GM12865 (cell line): ENCODE measurements around the gene NCMAP.

Experiments used
- DNase-seq: peaks from one replicate; pipeline ENCODE4 v3.0.0; 2010; ENCODE audit warnings: low read depth
- H3K4me3 ChIP-seq: 2 replicates; pipeline ENCODE4 v1.5.1; 2011; ENCODE audit warnings: mild to moderate bottlenecking, low read depth, low read length, control low read depth
- CTCF ChIP-seq: IDR thresholded peaks from 2 replicates; pipeline ENCODE4 v1.5.1; 2011; ENCODE audit warnings: low read length, control low read depth, low read depth, inconsistent platforms; ENCODE audit not compliant: insufficient read depth; ENCODE audit errors: missing control alignments

NCMAP gene

GRCh38 chr1:24553931-24554330 is 2.0 kb upstream of the NCMAP start:
- TF ChIP-seq CTCF: no peak
- no peak overlapping the region for H3K4me3 ChIP-seq
- DNase-seq: no peak

GRCh38 chr1:24554714-24555113 is 1.2 kb upstream of the NCMAP start:
- H3K4me3 ChIP-seq: no peak overlapping the region
- no peak for DNase-seq
- TF ChIP-seq CTCF: no peak

DNA sequence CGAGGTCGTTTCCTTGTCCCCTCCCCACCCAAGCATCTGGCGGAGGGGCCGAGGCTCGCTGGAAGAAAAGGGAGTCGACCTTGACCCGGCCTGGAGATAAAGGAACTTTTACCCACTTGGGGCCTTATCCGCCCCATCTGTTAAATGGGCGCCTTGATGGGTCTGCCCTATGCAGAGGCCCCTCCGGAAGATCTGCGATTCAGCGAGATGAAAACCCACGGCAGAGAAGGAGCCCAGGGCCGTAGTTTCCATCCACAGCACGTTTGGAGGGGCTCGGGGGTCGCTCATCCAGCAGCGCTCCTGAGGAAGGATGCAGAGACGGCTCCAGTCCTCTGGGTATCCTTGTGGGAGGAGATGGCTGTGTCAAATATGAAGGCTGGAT is 518 bp downstream of the NCMAP start:
- no peak for DNase-seq
- H3K4me3 ChIP-seq: no peak overlapping the region
- no peak for TF ChIP-seq CTCF

GRCh38 chr1:24557220-24557619 is 1.3 kb downstream of the NCMAP start:
- DNase-seq: no peak
- TF ChIP-seq CTCF: no peak
- H3K4me3 ChIP-seq: no peak overlapping the region

- no peak for DNase-seq
- no peak overlapping the region for H3K4me3 ChIP-seq
- no peak for TF ChIP-seq CTCF
Observed at GRCh38 chr1:24557711-24558131, 1.8 kb downstream of the NCMAP start.

GRCh38 chr1:24558455-24558854 is 2.6 kb downstream of the NCMAP start:
- DNase-seq: no peak
- no peak for TF ChIP-seq CTCF

DNA sequence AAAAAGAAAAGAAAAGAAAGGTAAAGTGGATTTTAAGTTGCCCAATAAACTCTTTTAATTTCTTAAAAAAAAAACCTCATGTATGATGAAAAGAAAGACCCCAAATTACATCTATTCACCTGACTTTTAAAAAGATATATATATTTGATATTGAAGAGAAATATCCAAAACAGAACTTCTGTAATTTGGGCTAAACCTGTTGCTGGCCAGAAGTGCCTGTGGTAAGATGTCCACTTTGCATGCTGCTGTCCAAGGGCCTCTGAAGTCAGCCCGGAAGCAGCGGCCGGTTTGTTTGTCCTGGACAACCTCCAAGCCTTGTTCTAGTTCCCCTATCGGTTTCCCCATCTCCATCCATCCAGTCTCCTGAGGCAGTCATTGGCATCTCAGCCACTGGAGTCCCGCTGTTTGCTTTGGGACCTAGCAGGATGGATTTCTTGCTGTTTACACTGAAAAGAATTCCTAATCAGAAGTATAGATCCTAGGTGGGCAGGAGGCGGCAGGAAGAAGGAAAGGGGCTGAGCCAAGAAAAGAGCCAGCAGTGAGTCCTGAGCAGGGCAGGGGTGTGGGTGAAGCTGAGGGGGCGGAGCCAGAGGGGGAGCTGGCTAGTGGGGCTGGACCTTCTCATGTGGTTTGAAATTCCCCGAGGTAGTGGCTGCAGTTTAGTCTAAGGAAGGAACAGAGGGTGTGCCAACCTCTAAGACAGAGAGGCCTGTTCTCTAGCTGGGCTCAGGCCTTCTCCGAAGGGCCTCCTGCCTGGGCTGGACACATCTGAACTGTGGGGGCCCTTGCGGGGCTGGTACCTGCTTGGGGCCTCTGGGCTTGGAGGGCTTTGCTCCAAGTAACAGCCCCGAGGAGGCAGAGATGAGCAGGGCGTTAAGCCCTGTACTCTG is 3.3 kb downstream of the NCMAP start:
- no peak for DNase-seq
- TF ChIP-seq CTCF: no peak
- H3K4me3 ChIP-seq: no peak overlapping the region

More at GRCh38 chr1:24558455-24558854, 2.6 kb downstream of the NCMAP start:
- no peak overlapping the region for H3K4me3 ChIP-seq
